GM21367 (cell line): ENCODE measurements around the gene INSRR.
A peak's percentile ranks its signal among the peaks of the same experiment; 100 is the strongest.

Experiments
- ATAC-seq: cut with Tn5 transposase; IDR thresholded peaks from one replicate; pipeline ENCODE4 v1.9.1; 2021; ENCODE audit not compliant: unreplicated experiment

The INSRR gene

DNA sequence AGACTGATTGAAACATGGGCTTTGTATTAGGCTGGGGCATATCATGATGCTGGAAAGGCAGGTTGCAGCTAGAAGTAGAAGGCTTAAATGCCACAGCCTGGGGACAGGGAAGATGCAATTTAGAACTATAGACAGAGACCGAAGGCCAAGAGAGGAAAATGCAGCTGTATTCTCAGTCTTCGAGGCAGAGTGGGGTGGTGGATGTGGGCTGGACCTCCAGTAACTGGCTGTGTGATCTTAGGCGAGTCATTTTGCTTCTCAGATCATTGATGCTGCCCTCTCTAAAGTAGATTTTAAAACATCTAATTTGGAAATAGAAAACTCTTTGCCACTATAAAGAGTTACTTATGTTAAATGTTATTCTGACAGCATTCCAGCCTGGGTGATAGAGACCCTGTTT lies 24.6 kb downstream of the INSRR start:
- ATAC-seq = no peak

DNA sequence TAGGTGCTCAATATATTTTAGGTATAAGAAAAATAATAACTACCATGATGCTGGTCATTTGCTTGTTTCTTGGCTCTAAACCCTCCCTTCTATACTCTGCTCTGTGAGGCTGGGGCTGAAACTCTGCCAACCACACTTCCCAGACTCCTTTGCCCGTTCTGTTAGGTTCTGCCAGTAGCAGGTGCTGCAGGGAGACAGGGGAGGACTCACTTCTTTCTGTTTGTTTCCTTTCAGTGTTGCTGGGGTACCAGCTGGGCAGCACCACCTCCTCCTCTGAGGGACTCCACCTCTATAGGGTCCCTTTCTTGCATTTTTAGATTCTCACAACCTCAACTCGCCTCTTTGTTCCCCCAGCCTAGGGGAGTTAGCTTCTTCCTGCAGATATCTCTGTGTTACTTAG lies 25.3 kb downstream of the INSRR start:
- ATAC-seq = no peak

DNA sequence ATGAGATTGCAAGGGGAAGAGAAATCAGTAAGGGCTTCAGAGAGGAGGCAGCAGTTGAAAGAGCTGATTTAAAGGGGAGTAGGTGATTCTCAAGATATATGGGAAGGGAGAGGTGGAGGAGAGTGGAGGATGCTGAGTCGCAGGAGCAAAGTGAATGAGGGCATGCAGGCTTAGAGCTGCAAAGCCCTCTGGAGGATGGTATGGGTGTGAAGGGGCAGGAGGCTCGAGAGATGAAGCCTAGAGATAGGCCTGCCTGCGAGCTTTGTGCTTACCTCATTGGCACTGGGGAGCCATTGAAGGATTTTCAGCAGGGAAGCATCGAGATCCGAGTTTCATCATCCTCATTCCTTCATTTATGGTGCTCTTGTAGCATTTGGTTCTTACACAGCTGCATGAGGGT lies 26.5 kb downstream of the INSRR start:
- ATAC-seq = no peak

DNA sequence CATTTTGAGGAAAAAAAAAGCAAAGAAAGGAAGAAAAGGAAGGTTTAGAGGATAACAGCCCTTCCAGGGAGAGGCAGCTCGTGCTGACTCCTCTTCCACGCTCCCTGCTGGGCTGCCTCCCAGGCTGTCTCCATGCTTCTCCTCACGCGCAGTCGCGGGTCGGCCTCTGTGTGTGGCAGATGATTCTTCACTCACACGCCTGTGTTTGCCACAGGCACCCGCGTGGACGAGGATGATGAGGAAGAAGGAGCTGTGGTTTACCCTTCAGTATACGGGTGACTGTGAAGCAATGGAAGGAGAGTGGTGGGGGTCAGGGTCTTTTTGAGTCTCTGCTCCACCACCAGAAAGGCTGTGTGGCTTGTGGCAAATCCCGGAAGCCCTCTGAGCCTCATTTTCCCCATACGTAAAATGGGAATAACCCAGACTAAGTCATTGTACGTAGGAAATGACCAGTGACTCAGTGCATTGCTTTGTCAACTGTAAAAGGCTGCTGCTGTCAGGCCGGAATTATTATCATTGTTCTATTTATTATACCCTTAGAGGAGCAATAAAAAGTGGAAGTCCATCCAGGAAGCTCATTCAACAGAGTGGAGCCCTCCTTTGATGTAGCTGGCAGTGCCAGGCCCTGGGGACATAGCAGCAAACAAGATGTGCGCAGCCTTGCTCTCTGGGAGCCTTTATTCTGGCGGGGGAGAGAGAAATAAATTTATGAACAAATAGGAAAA lies 30.4 kb downstream of the INSRR start:
- ATAC-seq = no peak

DNA sequence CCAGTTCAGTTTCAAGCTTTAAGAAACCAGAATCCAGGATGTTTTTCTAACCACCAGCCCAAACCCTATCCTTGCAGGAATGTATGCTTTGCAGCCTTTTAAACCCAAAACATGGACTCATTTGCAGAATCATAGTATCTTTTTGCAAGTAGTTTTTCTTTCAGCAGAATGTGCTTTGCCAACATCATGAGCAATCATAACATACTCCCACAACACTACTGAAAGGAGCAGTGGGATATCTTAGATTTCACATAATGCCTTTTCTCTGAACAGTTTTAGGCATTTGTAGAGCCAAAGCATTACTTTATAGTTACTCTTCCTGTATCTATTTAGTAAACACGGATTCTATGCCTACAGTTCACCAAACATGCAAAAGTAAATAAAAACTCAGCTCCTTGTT lies 32.3 kb downstream of the INSRR start:
- ATAC-seq = no peak

DNA sequence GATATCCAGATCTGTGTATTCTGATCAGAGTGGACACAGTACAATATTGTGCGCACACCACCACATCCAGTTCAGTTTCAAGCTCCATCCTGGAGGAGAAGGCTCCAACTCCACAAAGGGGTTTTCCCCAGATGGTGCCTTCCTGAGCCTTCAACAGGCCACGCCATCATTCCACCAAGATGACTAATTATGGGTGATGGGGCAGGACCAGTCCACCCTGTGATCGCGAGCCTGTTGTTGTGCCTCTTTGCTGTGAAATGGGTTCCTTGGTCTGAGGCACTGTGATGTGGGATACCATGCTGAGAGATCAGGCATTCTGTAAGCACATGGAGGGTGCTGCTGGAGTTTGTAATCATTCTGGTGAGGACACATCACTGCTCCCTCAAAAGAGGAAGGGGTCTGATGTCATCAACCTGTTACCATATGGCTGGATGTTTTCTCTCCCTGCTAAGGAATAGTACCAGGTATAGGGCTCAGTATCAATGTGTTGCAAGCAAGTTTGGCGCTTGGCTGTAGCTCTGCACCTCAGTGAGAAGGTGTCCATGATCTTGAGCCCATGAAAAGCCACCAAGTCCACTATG lies 35.6 kb downstream of the INSRR start:
- no peak for ATAC-seq

DNA sequence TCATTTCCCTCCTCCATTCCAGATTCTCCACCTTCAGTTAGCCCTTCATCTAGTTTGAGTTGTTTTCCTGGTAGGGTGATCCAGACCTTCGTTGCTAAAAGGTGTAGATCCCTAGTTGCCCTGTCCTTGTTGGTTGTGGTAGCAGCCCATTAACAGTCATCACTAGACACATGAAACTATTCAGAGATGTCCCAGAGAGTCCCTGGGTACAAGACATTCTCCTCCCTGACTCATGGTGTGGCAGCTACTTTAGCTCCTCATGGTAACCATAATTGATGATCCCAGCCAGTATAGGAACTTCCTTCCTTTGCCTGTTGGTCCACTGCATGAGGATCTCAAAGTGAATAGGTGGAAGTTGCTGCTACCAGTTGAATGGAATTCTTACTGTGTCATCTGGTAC lies 36.2 kb downstream of the INSRR start:
- ATAC-seq = no peak

DNA sequence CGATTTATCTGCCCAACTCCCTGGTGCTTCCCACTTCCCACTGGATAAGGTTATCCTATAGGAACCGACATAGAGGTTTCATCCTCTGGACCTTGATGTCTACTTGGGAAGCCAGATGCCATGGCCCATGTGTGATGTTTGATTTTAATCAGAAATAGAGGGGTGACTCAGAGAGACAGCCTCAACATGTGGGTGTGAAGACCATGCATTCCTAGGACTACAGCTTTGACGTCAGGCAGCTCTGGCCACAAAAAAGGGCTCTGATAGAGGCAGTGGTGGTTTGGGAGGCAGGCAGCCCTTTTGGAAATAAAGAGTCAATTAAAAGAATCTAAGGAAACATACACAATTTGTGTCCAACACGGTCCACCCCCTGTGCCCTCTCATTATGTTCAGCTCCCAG lies 37.1 kb downstream of the INSRR start:
- no peak for ATAC-seq

DNA sequence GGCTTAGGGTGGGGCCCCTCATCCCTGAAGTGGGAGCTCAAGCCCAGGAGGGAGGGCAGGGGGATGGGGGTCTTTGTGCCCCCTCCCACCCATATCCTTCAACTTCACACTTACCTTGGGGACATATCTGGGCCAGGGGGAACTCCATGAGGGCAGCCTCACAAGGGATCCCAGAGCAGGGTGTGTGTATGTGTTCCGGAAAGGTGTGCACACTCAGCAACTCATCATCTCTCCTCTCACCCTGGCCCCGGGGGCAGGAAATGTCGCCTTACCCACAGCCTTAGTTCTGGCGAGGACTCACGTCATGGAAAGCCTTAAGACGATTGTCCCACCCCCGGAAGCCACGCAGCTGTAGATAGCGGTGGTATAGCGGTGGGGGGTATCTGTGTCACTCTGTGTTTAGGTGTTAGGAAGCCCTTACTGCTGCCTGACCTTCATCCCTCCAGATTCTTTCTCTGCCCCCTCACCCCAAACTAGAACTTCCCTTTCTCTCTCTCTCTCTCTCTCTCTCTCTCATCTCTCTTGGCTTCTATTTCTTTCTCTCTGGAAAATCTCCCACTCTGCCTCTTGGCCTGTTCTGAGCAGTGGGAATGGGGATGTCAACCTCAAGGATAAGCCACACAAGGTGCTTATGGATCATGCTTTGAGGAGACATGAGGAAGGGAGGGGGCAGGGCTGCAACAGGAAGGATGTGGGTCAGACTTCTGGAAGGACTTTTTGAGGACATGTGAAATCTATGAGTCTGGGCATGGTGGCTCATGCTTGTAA lies 42.2 kb downstream of the INSRR start, which contains the start of gene SH2D2A:
TSS of gene SH2D2A (minus strand) at position 288 of the 768 bp plus-strand sequence. CDS start at position 148, 140 bp downstream.
- ATAC-seq = peak; percentile 71

DNA sequence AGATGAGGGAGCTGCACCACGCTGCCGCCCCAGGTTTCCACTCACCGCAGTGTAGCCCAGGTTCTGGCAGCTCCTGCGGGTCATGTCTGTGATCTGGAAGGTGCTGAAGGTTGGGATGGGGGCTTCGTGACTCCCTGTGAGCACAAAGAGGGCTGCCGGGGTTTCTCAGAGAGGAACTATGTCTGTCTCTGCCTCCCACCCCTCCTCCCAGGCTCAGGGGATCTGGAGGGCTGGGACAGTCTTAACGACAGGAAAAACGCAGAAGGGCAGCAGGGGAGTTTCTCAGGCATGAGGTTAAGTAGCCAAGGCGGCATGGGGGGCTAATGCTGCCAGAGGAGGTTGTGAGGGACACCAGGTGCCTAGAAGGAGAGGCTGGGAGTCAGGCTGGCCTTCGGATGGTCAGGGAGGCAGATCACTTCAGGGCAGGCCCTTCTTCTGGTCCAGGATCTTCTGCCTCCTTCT lies 42.9 kb downstream of the INSRR start:
- ATAC-seq = no peak

DNA sequence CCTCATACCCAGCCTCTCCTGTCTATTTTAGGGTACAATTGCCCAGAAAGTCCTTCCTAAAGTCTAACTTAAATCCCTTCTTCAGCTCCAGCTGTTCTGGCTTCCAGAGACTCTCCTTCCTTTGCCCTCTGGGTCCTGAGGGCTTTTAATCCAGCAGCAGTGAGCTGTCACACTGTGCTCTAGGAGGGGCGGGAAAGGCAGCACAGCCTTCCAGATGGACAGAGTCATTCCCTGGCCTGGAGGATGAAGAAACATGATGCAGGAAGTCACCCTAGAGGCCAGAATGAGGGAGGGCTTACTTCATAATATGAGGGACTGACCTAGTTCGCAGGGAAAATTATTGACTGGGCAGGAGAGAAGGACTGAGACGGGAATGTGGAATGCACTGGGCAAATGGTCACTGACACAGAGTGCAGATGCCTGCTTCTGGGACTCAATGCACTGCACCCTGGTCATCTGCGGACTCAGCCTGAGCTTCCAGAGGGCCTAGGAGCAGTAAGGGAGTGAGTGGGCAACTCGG lies 43.5 kb downstream of the INSRR start:
- ATAC-seq = no peak

DNA sequence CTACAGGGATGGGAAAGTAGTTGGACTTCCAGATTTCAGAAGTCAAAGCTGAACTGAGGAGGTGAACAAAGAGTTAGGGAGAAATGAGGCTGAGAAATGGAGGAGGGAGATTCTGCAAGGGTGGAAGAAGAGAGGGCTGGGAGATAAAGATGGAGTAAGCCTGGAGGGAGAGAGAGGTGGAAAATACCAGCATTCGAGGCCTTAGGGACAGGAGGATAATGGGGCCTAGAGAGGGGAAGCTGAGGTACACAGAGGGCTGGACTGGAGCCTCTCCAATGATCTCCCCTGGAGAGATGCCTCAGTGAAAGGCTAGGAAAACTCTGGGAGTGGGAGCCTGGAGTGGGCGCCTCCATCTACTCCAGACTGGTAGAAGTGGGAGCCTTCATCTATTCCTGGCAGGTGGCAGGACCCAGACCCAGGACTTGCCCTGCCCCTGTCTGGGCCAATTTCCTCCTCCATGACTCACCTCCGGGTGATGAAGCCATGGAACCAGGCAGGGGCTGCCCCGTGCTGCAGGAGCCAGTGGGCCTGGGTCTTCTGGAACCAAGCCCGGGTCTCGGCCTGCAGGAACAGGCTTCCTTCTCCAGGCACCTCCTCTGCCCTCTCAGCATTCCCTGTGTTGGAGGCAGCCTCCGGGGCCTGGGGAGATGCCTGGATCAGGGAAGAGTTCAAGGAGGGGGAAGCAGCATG lies 44.2 kb downstream of the INSRR start:
- no peak for ATAC-seq

DNA sequence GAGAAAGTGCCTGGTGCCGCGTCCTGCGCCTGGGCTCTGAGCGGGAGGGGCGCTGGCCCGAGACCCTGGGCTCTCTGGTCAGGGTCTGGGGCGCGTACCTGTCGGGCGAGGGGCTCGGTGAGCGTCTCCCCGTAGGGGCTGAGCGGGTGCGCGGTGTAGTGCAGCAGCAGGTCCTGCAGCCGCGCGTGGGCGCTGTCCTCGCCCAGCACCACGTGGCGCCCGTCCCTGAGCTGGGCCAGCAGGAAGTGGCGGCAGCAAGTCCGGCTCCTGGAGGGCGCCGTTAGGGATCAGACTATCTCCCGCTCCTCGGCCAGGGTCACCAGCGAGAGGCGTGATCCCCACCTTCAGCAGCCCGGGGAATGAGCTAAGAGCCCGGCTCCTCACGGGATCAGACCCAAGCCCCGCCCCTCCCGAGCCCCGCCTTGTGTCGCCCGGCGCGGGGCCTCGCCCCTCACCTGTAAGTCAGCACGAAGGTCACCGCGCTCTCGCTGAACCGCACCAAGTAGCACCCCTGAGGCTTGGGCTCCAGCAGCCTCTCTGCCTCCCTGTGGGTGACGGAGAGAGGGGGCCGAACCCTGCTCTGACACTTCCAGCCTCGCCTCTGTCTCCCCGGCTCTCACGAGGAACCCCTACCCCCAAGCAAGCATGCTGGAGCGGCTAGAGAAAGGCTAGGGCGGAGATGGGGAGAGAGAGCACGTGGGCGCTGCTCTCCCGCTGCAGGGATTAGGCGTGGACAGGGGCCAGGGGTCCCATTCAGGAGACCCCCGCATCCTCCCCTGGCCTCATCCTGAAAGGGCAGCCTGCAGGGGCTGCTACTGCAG lies 45.0 kb downstream of the INSRR start:
- ATAC-seq = no peak

DNA sequence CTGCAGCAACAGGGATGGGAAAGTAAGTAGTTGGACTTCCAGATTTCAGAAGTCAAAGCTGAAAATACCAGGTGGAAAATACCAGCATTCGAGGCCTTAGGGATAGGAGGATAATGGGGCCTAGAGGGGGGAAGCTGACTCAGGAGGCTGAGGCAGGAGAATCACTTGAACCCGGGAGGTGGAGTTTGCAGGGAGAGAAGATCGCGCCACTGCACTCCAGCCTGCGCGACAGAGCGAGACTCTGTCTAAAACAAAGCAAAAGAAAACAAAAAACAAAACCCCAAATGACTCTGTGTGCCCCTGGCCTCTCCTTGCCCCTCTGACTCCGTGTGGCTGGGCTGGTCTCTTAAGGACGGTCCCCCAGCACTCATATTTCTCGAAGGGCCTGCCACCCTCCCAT lies 45.6 kb downstream of the INSRR start:
- no peak for ATAC-seq

DNA sequence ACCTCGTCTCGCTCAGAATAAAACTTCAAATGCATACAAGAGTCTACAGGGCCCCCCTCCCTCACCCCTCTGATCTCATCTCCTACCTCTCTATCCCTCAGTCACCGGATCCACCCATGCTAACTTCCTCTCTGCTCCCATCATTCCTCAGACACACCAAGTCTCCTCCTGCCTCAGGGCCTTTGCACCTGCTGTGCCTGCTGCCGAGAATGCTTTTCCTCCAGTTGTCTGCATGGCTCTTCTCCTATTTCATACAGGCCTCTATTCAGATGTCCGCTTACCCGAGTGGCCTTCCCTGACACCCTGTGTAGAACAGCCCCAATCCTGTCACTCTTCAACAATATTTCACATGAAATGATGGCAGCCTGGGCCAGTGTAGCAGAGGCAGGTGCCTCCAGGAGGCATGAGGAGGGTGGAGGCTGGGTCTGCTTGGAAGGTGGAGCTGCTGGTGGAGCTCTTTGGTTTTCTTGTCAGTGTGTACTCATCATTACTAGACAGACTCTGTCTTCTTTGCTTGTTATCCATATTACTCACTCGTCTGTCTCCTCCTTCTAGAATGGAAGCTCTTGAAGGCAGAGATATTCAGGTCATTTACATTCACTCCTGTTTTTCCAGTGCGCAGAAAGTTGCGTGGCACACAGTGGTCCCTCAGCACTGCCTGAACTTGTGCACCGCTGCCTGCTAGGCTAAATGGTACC lies 46.5 kb downstream of the INSRR start:
- no peak for ATAC-seq

DNA sequence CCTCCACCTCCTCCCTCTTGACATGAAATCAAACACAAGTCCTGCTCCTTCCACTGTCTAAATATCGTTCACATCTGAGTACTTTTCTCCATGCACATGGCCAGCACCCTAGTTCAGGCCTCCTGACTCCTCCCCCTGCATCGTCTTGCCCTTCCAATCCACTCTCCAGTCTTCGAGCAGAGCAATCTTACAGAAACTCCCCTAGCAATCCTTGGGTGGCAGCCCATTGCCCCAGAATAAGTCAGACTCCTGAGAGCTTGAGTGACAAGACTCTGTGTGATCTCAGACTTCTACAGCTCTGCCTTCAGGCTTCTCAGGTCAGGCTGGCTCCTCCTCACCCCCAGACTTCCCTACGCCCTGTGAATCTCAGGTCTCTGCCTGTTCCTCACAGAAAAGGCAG lies 47.7 kb downstream of the INSRR start:
- no peak for ATAC-seq

DNA sequence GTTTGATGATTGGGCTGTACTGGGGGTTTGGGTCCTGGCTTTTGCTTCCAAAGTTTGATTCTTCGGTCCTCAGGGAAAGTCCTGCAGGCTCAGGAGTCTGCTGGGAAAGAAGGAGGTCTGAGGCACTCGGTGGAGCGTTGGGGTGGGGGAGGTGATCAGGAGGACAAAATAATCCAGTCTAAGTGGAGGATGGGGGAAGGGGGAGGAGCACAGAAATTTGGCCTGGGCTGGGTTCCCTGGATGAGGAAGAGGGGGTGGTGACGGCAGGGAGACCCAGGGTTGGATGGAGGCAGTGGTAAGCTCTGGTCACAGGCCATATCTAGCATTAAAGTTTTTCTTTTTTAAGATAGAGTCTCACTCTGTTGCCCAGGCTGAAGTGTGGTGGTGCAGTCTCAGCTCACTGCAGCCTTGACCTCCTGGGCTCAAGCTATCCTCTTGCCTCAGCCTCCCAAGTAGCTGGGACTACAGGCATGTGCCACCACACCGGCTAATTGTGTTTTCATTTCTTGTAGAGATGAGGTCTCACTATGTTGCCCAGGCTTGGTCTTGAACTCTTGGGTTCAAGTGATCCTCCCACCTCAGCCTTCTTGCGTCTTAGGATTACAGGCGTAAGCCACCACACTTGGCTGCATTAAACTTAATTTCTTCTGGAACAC lies 49.1 kb downstream of the INSRR start:
- no peak for ATAC-seq

DNA sequence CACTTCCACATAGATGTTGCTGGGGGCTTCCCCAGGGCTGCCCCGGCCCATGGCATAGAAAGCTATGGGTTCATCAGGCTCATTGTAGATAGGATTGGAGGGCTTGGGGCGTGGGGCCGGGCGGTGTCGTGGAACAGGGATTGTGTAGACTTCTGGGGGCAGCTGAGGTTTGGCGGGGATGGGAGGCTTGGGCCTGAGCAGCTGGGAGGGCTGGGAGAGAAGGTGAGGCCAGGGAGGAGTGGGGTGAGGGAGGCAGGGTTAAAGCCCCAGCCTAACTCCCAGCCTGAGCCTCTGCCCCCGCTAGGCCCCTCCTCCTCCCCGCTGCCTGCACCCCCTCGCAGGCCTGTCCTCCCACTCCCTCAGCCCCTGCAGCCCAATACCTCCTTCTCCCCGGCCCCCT lies 49.6 kb downstream of the INSRR start:
- ATAC-seq = no peak
